Measurements from ENCODE around the gene EPN2.

DNA sequence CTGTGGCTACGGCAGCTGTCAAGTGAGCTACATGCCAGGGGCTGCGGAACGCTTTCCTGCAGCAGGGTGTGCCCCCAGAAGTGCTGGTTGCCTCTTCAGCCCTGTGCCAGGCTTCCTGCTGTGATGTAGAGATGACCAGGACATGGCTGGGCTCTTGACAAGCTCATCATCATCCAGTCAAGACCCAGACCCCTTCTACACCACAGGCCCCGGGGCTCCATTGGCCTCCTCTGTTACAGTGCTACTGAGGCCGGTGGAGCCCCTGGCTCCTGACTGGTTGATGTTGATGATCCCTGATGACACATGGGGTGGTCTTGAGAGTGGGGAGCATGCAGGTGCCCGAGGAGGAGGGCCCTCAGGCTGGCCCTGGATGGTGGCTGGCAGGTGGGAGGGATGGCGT is 75.2 kb downstream of the EPN2 start:
- TF ChIP-seq, protein P1, sequence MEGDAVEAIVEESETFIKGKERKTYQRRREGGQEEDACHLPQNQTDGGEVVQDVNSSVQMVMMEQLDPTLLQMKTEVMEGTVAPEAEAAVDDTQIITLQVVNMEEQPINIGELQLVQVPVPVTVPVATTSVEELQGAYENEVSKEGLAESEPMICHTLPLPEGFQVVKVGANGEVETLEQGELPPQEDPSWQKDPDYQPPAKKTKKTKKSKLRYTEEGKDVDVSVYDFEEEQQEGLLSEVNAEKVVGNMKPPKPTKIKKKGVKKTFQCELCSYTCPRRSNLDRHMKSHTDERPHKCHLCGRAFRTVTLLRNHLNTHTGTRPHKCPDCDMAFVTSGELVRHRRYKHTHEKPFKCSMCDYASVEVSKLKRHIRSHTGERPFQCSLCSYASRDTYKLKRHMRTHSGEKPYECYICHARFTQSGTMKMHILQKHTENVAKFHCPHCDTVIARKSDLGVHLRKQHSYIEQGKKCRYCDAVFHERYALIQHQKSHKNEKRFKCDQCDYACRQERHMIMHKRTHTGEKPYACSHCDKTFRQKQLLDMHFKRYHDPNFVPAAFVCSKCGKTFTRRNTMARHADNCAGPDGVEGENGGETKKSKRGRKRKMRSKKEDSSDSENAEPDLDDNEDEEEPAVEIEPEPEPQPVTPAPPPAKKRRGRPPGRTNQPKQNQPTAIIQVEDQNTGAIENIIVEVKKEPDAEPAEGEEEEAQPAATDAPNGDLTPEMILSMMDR (conservative IDR thresholded peaks at IDR 0.05; ENCODE audit: low read length), result no peak
- TF ChIP-seq EZH2phosphoT487 (IDR thresholded peaks at IDR 0.05; ENCODE audit: borderline replicate concordance, low read depth, low read length), result no peak

All from OCI-LY7 (cell line).